Tibial nerve (tissue), 3 donors: ENCODE data around the gene GNL1.
"Not testable (repeated sequence)": the region's sequence is repeated elsewhere in the genome, so short reads cannot be mapped to it uniquely, and the experiment has no call there.

ENCODE experiments used
- POLR2A ChIP-seq, 2 donors: fragments of 450-650 bp; IDR thresholded peaks; one replicate each; pipeline ENCODE4 v1.6.1; 2017; ENCODE audit warnings: antibody characterized with exemption in 2 of 2, mild to moderate bottlenecking in 2 of 2, moderate library complexity in 2 of 2
- TF ChIP-seq, protein P1 (sequence below), 5 experiments: fragments of 200-600 bp in 3 of 5; fragments of 450-650 bp in 2 of 5; sonication (generic) in 3 of 5; IDR thresholded peaks; one replicate each; pipeline ENCODE4 v1.5.1; 2016 to 2019; ENCODE audit warnings: antibody characterized with exemption in 5 of 5, mild to moderate bottlenecking in 3 of 5, moderate library complexity in 2 of 5

- TF ChIP-seq, protein P1, sequence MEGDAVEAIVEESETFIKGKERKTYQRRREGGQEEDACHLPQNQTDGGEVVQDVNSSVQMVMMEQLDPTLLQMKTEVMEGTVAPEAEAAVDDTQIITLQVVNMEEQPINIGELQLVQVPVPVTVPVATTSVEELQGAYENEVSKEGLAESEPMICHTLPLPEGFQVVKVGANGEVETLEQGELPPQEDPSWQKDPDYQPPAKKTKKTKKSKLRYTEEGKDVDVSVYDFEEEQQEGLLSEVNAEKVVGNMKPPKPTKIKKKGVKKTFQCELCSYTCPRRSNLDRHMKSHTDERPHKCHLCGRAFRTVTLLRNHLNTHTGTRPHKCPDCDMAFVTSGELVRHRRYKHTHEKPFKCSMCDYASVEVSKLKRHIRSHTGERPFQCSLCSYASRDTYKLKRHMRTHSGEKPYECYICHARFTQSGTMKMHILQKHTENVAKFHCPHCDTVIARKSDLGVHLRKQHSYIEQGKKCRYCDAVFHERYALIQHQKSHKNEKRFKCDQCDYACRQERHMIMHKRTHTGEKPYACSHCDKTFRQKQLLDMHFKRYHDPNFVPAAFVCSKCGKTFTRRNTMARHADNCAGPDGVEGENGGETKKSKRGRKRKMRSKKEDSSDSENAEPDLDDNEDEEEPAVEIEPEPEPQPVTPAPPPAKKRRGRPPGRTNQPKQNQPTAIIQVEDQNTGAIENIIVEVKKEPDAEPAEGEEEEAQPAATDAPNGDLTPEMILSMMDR (IDR thresholded peaks at IDR 0.05), result not testable (repeated sequence)
- not testable (repeated sequence) for TF ChIP-seq POLR2A (IDR thresholded peaks at IDR 0.05)
Measured at GRCh38 chr6:30521952-30522351, 34.3 kb downstream of the GNL1 start.
